Measurements from ENCODE around the gene NDUFAF3. TPM values are rescaled to one million over a fixed set of nuclear protein-coding genes. Genes with fewer than 3 reads are reported as not detected.
A peak's percentile ranks its signal among the peaks of the same experiment; 100 is the strongest.

Gene NDUFAF3
- total RNA-seq, 1 experiment from 2014 or later, result 91.0 TPM

- no peak overlapping the region for H3K9ac ChIP-seq (ENCODE audit: low read length)
- H3K4me2 ChIP-seq (ENCODE audit: low read length), result no peak overlapping the region
- intact Hi-C loops (cut with micrococcal nuclease), result no loop called here
- ChIA-PET RAD21 (ENCODE audit: low non-redundant PET in 1 of 2, low total read pairs in 2 of 2, uncharacterized antibody in 2 of 2, unreplicated experiment in 2 of 2) (no interaction called here), POLR2A (no interaction called here), CTCF (no interaction called here)
- no peaks in the 10 kb centered on the region for H3K27me3 ChIP-seq (ENCODE audit: insufficient read depth, low read length)
- H3K4me1 ChIP-seq (ENCODE audit: control insufficient read depth in 1 of 2, insufficient read depth in 2 of 2, low read length in 2 of 2), result peaks cover 3 to 26% of the 10 kb centered on the region in 2 experiments; a peak in 3 of 4 replicates
- H3K36me3 ChIP-seq (ENCODE audit: control insufficient read depth in 1 of 2, insufficient read depth in 2 of 2, low read length in 2 of 2), result peaks cover 0 to 3% of the 10 kb centered on the region in 2 experiments; a peak in 1 of 4 replicates
- H4K20me1 ChIP-seq (ENCODE audit: insufficient read depth), result no peaks in the 10 kb centered on the region
- H3K9me3 ChIP-seq (ENCODE audit: control insufficient read depth in 1 of 2, insufficient read depth in 1 of 2, low read depth in 1 of 2, low read length in 2 of 2), result no peaks in the 10 kb centered on the region
- no peak for TF ChIP-seq ELF1 (IDR thresholded peaks at IDR 0.05; ENCODE audit: borderline replicate concordance, low read depth)
- TF ChIP-seq ZBTB33 (IDR thresholded peaks at IDR 0.05; ENCODE audit: extremely low read depth, insufficient replicate concordance, low read length), result no peak
- TF ChIP-seq CEBPB (IDR thresholded peaks at IDR 0.05; ENCODE audit: low read depth), result no peak
- H3K79me2 ChIP-seq (ENCODE audit: insufficient read depth, low read length), result peaks cover 30% of the 10 kb centered on the region
- no TSS peak for BruUV-seq (replicated peaks)
- peak overlapping the region; percentile 13; the same call in 1 of the 2 replicates for H3K27ac ChIP-seq (ENCODE audit: low read depth, low read length)
- no peak overlapping the region for H3K4me3 ChIP-seq (replicated peaks in 1 of 2; ENCODE audit: low read depth in 1 of 2, low read length in 2 of 2)
- ATAC-seq (no peak), DNase-seq (ENCODE audit: low read depth, low spot score) (no peak)
- H2AFZ ChIP-seq (ENCODE audit: low read depth, low read length, poor library complexity, severe bottlenecking), result no peak overlapping the region
- H3K9me2 ChIP-seq (ENCODE audit: insufficient read depth), result no peaks in the 10 kb centered on the region
Observed at GRCh38 chr3:49005303-49005680, 16.6 kb upstream of the NDUFAF3 start.

- H3K79me2 ChIP-seq (ENCODE audit: insufficient read depth, low read length), result peaks cover 36% of the 10 kb centered on the region
- ChIA-PET CTCF (no interaction called here), POLR2A (interaction anchor here (2.2 to 2.6 kb wide), 2 partner anchors 15 kb away, joined by 26 to 52 read pairs; partner anchors contain the start of genes NDUFAF3 and P4HTM), RAD21 (ENCODE audit: low non-redundant PET in 1 of 2, low total read pairs in 2 of 2, uncharacterized antibody in 2 of 2, unreplicated experiment in 2 of 2) (interaction anchor here in 1 of 2 experiments (1.9 kb wide), 1 partner anchor 18 kb away, joined by 7 read pairs; no protein-coding TSS in a partner anchor)
- H3K9me3 ChIP-seq (ENCODE audit: control insufficient read depth in 1 of 2, insufficient read depth in 1 of 2, low read depth in 1 of 2, low read length in 2 of 2), result no peaks in the 10 kb centered on the region
- ATAC-seq (no peak), DNase-seq (ENCODE audit: low read depth, low spot score) (no peak)
- H3K27ac ChIP-seq (ENCODE audit: low read depth, low read length), result peak overlapping the region; percentile 99
- peaks cover 0 to 3% of the 10 kb centered on the region in 2 experiments; a peak in 1 of 4 replicates for H3K36me3 ChIP-seq (ENCODE audit: control insufficient read depth in 1 of 2, insufficient read depth in 2 of 2, low read length in 2 of 2)
- intact Hi-C loops (cut with micrococcal nuclease), result no loop called here
- H4K20me1 ChIP-seq (ENCODE audit: insufficient read depth), result no peaks in the 10 kb centered on the region
- H3K4me3 ChIP-seq (replicated peaks in 1 of 2; ENCODE audit: low read depth in 1 of 2, low read length in 2 of 2), result peak overlapping the region; percentile 72 to 86
- BruUV-seq (replicated peaks), result no TSS peak
- peak overlapping the region; percentile 99; the same call in 1 of the 2 replicates for H3K9ac ChIP-seq (ENCODE audit: low read length)
- H2AFZ ChIP-seq (ENCODE audit: low read depth, low read length, poor library complexity, severe bottlenecking), result no peak overlapping the region
- peak overlapping the region; percentile 91 for H3K4me2 ChIP-seq (ENCODE audit: low read length)
- H3K4me1 ChIP-seq (ENCODE audit: control insufficient read depth in 1 of 2, insufficient read depth in 2 of 2, low read length in 2 of 2), result peaks cover 3 to 26% of the 10 kb centered on the region in 2 experiments; a peak in 3 of 4 replicates
- H3K9me2 ChIP-seq (ENCODE audit: insufficient read depth), result no peaks in the 10 kb centered on the region
- H3K27me3 ChIP-seq (ENCODE audit: insufficient read depth, low read length), result no peaks in the 10 kb centered on the region
- TF ChIP-seq SRF (IDR thresholded peaks at IDR 0.05; ENCODE audit: low read depth), result no peak
- TF ChIP-seq POLR2AphosphoS5 (IDR thresholded peaks at IDR 0.05; ENCODE audit: low read depth, low read length), result no peak
- no peak for TF ChIP-seq REST (IDR thresholded peaks at IDR 0.05; ENCODE audit: low read depth)
- TF ChIP-seq, protein P1, sequence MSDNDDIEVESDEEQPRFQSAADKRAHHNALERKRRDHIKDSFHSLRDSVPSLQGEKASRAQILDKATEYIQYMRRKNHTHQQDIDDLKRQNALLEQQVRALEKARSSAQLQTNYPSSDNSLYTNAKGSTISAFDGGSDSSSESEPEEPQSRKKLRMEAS (IDR thresholded peaks at IDR 0.05), result no peak
- no peak for TF ChIP-seq ELF1 (IDR thresholded peaks at IDR 0.05; ENCODE audit: borderline replicate concordance, low read depth)
- TF ChIP-seq EZH2phosphoT487 (IDR thresholded peaks at IDR 0.05; ENCODE audit: borderline replicate concordance), result no peak
- no peak for TF ChIP-seq EZH2 (IDR thresholded peaks at IDR 0.05)
- TF ChIP-seq POLR2A (IDR thresholded peaks at IDR 0.05; ENCODE audit: borderline replicate concordance, extremely low read depth, insufficient read depth, insufficient read length), result no peak
- TF ChIP-seq, protein P2, sequence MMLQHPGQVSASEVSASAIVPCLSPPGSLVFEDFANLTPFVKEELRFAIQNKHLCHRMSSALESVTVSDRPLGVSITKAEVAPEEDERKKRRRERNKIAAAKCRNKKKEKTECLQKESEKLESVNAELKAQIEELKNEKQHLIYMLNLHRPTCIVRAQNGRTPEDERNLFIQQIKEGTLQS (IDR thresholded peaks at IDR 0.05), result no peak
- TF ChIP-seq SP1 (IDR thresholded peaks at IDR 0.05; ENCODE audit: low read depth), result no peak
- TF ChIP-seq FOSL1 (IDR thresholded peaks at IDR 0.05; ENCODE audit: low read depth), result no peak
- TF ChIP-seq SIN3A (IDR thresholded peaks at IDR 0.05; ENCODE audit: low read depth), result no peak
Observed at GRCh38 chr3:49005998-49006397, 15.9 kb upstream of the NDUFAF3 start.

Measured in HCT116 (cell line).